Nephron progenitor cell (in vitro differentiated cells): ENCODE results near the gene CRISPLD2.

ENCODE experiments used
- DNase-seq: peaks from one replicate; pipeline ENCODE4 v3.0.0; 2021
- H3K27ac Mint-ChIP-seq: 2 replicates; pipeline ENCODE4 v1.8.0; 2021; ENCODE audit warnings: mild to moderate bottlenecking, moderate library complexity, mixed read lengths
- H3K27me3 Mint-ChIP-seq: 2 replicates; pipeline ENCODE4 v1.8.0; 2021; ENCODE audit warnings: mild to moderate bottlenecking, low read depth, mixed read lengths; ENCODE audit not compliant: poor library complexity
- H3K36me3 Mint-ChIP-seq: 2 replicates; pipeline ENCODE4 v1.8.0; 2021; ENCODE audit warnings: low read depth, mixed read lengths
- H3K4me1 Mint-ChIP-seq: 2 replicates; pipeline ENCODE4 v1.8.0; 2021; ENCODE audit warnings: mixed read lengths
- H3K4me3 Mint-ChIP-seq: 2 replicates; pipeline ENCODE4 v1.8.0; 2021; ENCODE audit warnings: mild to moderate bottlenecking, moderate library complexity, mixed read lengths
- H3K9me3 Mint-ChIP-seq: 2 replicates; pipeline ENCODE4 v1.8.0; 2021; ENCODE audit warnings: mild to moderate bottlenecking, moderate library complexity, mixed read lengths
- TF ChIP-seq, protein P1 (sequence below): fragments of 200-600 bp; sonication (generic); IDR thresholded peaks from 2 replicates; pipeline ENCODE4 v1.5.0; 2021; ENCODE audit warnings: antibody characterized with exemption

Gene CRISPLD2

DNA sequence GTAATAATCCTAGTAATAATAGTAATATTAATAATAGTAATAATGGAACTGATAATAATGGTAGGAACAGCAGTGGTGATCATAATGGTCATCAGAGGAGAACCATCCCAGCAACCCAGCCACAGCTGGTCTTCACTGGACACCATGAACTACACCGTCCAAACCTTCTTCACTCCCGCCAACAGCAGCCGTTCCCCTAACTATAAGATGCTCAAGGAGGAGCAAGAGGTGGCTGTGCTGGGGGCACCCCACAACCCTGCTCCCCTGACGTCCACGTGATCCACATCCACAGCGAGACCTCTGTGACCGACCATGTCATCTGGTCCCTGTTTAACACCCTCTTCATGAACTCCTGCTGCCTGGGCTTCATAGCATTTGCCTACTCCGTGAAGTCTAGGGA is 100.5 kb downstream of the CRISPLD2 start:
- no peaks in the 10 kb centered on the region for H3K36me3 Mint-ChIP-seq
- TF ChIP-seq, protein P1, sequence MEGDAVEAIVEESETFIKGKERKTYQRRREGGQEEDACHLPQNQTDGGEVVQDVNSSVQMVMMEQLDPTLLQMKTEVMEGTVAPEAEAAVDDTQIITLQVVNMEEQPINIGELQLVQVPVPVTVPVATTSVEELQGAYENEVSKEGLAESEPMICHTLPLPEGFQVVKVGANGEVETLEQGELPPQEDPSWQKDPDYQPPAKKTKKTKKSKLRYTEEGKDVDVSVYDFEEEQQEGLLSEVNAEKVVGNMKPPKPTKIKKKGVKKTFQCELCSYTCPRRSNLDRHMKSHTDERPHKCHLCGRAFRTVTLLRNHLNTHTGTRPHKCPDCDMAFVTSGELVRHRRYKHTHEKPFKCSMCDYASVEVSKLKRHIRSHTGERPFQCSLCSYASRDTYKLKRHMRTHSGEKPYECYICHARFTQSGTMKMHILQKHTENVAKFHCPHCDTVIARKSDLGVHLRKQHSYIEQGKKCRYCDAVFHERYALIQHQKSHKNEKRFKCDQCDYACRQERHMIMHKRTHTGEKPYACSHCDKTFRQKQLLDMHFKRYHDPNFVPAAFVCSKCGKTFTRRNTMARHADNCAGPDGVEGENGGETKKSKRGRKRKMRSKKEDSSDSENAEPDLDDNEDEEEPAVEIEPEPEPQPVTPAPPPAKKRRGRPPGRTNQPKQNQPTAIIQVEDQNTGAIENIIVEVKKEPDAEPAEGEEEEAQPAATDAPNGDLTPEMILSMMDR = no peak
- H3K27me3 Mint-ChIP-seq = peaks cover 17% of the 10 kb centered on the region
- no peaks in the 10 kb centered on the region for H3K9me3 Mint-ChIP-seq
- H3K27ac Mint-ChIP-seq = no peak overlapping the region
- H3K4me3 Mint-ChIP-seq = no peak overlapping the region
- DNase-seq = no peak
- peaks cover 82% of the 10 kb centered on the region for H3K4me1 Mint-ChIP-seq

DNA sequence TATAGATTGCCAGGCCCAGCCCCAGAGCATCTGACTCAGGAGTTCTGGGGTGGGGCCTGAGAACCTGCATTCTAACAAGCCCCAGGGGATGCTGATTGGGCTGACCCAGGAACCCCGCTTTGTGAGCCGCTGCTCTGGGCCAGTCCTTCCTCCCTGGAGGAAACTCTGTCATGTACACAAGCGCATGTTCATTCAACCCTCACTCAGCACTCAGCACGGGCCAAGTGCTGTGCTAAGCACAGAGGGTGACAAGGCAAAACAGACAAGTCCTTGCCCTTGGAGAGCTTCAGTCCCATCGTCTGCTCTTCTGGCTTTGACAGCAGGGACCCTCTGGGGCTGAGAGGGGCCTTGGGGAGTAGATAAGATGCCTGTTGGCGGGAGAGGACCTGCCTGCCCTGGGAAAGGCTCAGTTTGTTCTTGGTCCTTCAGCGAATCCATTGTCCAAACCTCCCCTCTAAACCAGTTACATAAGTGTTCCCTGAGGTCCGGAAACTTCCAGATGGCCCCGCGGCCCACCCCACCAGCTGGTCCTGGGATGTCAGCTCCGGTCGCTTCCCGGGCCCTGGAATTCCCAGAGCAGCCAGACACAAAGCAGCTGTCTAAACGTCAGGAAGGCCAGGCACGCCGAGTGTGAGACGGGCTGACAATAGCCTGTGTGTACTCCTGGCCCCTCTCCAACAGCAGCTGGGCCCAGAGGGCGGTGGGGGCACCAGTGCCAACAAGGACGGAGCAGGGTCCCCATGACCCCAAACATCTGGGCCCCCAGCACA is 102.8 kb downstream of the CRISPLD2 start:
- Mint-ChIP-seq H3K27ac (peak overlapping the region; percentile 54), H3K36me3 (no peaks in the 10 kb centered on the region)
- DNase-seq = no peak

DNA sequence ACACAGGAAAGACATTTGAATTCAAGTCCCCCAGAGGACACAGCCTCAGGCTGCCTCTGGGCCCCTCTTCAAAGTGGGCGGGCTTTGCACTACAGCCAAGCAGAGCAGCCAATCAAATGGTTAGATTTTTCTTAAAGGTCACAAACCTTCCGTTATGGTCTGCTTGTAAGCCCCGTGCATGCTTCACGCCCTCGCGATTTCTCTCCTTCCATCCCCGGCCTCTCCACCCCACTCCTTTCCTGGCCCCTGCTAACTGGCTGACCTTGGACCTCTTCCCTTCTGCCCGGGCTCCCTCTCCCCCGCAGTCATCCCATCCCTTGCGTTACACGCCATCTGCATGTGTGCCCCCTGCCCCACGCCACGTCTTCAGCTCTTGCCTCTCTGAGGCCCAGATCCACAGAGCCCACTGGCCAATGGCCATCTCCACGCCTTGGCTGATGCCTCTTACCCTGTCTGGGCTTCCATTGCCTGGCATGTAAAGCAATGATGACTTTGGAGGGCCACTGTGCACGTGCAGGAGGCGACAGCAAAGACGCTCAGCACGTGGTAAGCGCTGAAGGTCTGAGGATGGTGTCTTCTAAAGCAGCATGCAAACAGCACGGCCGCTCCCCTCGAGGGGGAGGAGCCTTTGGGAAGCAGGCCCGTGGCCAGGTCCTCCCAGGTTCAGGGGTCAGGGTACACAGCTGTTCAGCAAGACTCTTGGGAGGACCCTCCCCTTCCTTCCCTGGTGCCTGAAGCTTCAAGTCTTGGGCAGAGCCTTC is 104.7 kb downstream of the CRISPLD2 start:
- DNase-seq = peak; percentile 41
- H3K36me3 Mint-ChIP-seq = no peaks in the 10 kb centered on the region
- H3K9me3 Mint-ChIP-seq = no peaks in the 10 kb centered on the region
- H3K27me3 Mint-ChIP-seq = peaks cover 6% of the 10 kb centered on the region
- H3K27ac Mint-ChIP-seq = peak overlapping the region; percentile 91
- peak overlapping the region; percentile 15 for H3K4me3 Mint-ChIP-seq
- TF ChIP-seq, protein P1 = no peak
- H3K4me1 Mint-ChIP-seq = peaks cover 61% of the 10 kb centered on the region

More for the DNA sequence above, 102.8 kb downstream of the CRISPLD2 start:
- Mint-ChIP-seq H3K4me3 (no peak overlapping the region), H3K4me1 (peaks cover 69% of the 10 kb centered on the region), H3K9me3 (no peaks in the 10 kb centered on the region), H3K27me3 (peaks cover 6% of the 10 kb centered on the region)
- TF ChIP-seq, protein P1 = no peak

DNA sequence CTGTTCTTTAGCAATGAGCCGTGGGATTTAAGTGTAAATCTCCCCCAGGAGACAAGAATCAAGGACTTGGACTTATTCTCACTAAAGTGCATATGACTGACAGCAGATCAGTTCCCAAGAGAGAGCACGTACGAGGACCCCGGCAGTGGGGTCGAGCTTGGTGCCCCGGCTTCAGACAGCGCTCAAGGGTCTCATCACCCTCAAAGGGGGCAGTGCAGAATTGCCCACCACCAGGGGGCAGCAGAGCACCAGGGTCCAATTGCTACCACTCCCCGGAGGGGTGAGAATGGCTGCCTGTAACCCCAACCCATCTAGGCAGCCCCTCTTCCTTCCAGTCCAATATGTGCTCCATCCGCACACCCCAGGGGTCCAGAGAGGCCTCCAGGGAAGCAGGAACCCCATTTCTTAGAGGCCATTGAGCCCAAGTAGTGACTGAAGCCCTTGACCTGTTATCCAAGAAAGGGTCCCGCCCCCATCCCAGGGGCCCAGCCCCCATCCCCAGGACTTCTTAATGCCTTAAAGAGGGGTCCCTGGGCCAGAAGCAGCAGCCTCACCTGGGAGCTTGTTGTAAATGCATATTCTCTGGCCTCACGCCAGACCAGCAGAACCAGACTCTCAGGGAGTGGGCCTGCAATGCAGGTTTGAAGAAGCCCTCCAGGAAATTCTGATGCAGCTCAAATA is 105.4 kb downstream of the CRISPLD2 start:
- Mint-ChIP-seq H3K27me3 (peaks cover 6% of the 10 kb centered on the region), H3K9me3 (no peaks in the 10 kb centered on the region), H3K36me3 (no peaks in the 10 kb centered on the region), H3K27ac (peak overlapping the region; percentile 91), H3K4me3 (no peak overlapping the region), H3K4me1 (peaks cover 58% of the 10 kb centered on the region)
- TF ChIP-seq, protein P1 = peak; percentile 57
- peak; percentile 54 for DNase-seq

DNA sequence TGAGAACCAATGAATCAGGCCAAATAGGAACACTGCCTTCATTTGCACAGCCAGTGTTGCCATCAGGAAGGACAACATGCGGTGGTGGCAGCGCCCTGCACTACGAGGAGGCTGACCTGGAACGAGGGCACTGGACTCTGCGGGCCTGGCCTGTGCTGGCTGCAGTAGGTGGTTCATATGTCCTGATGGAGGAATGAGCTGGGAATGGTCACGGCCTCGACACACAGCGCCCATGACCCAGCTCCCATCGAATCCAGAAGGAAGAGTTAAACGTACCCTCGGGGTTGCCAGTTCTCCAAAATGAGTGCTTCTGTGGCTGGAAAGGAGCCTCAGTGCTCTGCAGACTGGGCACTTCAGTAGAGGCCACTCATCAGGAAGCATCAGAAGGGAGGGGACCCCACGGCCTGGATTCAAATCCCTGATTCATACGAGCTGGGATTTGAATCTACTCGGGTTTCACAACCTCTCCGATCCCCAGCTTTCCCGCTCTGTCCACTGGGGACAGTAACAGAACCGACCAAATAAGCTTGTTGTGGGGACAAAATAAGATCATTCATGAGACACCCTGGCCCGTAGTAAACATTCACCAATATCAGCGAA is 106.1 kb downstream of the CRISPLD2 start:
- H3K4me1 Mint-ChIP-seq = peaks cover 52% of the 10 kb centered on the region
- H3K36me3 Mint-ChIP-seq = no peaks in the 10 kb centered on the region
- no peak for DNase-seq
- H3K27ac Mint-ChIP-seq = no peak overlapping the region
- H3K4me3 Mint-ChIP-seq = no peak overlapping the region
- no peaks in the 10 kb centered on the region for H3K9me3 Mint-ChIP-seq
- peaks cover 6% of the 10 kb centered on the region for H3K27me3 Mint-ChIP-seq
- TF ChIP-seq, protein P1 = no peak
